Measurements from ENCODE around the gene HHIPL1. TPM values are rescaled to one million over a fixed set of nuclear protein-coding genes. Genes with fewer than 3 reads are reported as not detected.

The HHIPL1 gene
- total and polyA plus RNA-seq, 2 donors (not counting 3 experiments of a cell fraction or from before 2014, with no cell fraction given): 1.3 to 2.1 TPM

DNA sequence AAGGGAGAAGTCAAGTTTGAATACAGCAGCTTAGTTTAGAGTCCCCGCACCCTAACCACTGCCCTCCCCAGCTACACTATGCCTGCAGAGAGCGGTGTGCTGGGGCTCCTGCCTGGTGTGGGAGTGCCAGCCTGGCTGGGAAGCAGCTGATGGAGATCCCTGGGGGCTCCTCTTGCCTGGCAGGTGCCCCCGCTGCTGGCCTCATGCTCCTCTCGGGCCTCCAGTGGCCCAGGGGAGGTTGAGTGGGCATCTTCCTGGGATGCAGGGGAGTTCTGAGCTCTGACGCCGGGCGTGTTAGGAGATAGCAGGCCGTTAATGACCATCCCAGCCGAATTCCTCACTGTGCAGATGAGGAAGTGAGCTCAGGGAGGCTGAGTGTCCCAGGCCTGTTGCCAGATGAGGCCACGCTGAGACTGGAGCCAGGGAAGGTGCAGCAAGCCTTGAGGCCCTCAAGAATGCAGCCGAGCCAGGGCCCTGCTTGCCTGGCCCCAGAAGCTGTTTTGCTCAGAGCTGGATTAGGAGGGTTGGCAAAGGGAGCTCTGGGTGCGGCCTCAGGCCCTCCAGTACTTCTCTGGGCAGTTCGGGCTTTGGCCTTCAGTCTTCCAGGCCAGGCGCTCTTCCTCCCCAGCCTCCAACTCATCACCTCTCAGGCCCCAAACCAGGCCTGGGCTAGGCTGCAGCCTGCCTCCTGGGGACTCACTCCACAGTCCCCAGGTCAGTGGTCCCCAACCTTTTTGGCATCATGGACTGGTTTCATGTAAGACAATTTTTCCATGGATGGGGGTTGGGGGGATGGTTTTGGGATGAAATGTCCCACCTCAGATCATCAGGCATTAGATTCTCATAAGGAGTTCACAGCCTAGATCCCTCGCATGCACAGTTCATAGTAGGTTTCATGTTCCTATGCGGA is 32.6 kb downstream of the HHIPL1 start:
- no peak overlapping the region for H3K9ac ChIP-seq (replicated peaks; ENCODE audit: extremely low read depth, insufficient read depth, low read length)
- H3K9me1 ChIP-seq (replicated peaks; ENCODE audit: control insufficient read depth, extremely low read depth, insufficient read depth, low read length): no peaks in the 10 kb centered on the region
- no peaks in the 10 kb centered on the region for H3K9me3 ChIP-seq (replicated peaks; ENCODE audit: control insufficient read depth, insufficient read depth, low read length)
- no peak overlapping the region for H3K27ac ChIP-seq (ENCODE audit: insufficient read depth, low read depth, low read length)
- intact Hi-C loops (cut with micrococcal nuclease): no loop called here
- ChIA-PET CTCF (interaction anchor here (1.0 to 1.7 kb wide), 3 partner anchors 9 to 222 kb away, joined by 3 to 7 read pairs (median 3); no protein-coding TSS in a partner anchor), POLR2A (no interaction called here)
- peaks cover 10 to 15% of the 10 kb centered on the region in 2 experiments for H3K27me3 ChIP-seq (ENCODE audit: control insufficient read depth in 2 of 2, insufficient read depth in 2 of 2, low read length in 2 of 2)
- no peak overlapping the region for H3K4me3 ChIP-seq (replicated peaks in 1 of 3; ENCODE audit: insufficient read depth in 1 of 3, low read depth in 1 of 3, low read length in 3 of 3)
- dilution Hi-C loops (cut with MboI; ENCODE audit: extremely low pct_ligation_motif_present, low sequenced_read_pairs): no loop called here
- H3K4me2 ChIP-seq (ENCODE audit: insufficient read depth, low read length): no peak overlapping the region
- no peaks in the 10 kb centered on the region for H4K20me1 ChIP-seq (replicated peaks; ENCODE audit: control insufficient read depth, extremely low read depth, insufficient read depth, low read length)
- FAIRE-seq (no peak), DNase-seq (ENCODE audit: low read depth, low spot score) (no peak)
- H2AFZ ChIP-seq (ENCODE audit: low read depth, low read length): no peak overlapping the region
- BruUV-seq (replicated peaks): no TSS peak
- TF ChIP-seq, protein P1, sequence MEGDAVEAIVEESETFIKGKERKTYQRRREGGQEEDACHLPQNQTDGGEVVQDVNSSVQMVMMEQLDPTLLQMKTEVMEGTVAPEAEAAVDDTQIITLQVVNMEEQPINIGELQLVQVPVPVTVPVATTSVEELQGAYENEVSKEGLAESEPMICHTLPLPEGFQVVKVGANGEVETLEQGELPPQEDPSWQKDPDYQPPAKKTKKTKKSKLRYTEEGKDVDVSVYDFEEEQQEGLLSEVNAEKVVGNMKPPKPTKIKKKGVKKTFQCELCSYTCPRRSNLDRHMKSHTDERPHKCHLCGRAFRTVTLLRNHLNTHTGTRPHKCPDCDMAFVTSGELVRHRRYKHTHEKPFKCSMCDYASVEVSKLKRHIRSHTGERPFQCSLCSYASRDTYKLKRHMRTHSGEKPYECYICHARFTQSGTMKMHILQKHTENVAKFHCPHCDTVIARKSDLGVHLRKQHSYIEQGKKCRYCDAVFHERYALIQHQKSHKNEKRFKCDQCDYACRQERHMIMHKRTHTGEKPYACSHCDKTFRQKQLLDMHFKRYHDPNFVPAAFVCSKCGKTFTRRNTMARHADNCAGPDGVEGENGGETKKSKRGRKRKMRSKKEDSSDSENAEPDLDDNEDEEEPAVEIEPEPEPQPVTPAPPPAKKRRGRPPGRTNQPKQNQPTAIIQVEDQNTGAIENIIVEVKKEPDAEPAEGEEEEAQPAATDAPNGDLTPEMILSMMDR (IDR thresholded peaks at IDR 0.05; ENCODE audit: extremely low read depth in 1 of 2, insufficient read depth in 1 of 2, low read depth in 1 of 2, low read length in 2 of 2): no peak
- TF ChIP-seq MYC (IDR thresholded peaks at IDR 0.05; ENCODE audit: low read depth, low read length) (no peak), GATA2 (IDR thresholded peaks at IDR 0.05; ENCODE audit: insufficient read depth, insufficient read length, low read depth, low read length) (no peak), POLR2AphosphoS5 (IDR thresholded peaks at IDR 0.05; ENCODE audit: insufficient read depth, low read depth, low read length) (no peak), POLR2A (IDR thresholded peaks at IDR 0.05; ENCODE audit: low read depth, low read length) (no peak), JUN (IDR thresholded peaks at IDR 0.05; ENCODE audit: borderline replicate concordance, insufficient read depth, insufficient read length, low read depth) (no peak), EZH2 (IDR thresholded peaks at IDR 0.05; ENCODE audit: borderline replicate concordance, low read depth, low read length, severe bottlenecking) (no peak), FOS (IDR thresholded peaks at IDR 0.05; ENCODE audit: borderline replicate concordance, insufficient read depth, low read length) (no peak)
- TF ChIP-seq, protein P2, sequence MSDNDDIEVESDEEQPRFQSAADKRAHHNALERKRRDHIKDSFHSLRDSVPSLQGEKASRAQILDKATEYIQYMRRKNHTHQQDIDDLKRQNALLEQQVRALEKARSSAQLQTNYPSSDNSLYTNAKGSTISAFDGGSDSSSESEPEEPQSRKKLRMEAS (IDR thresholded peaks at IDR 0.05; ENCODE audit: insufficient read depth, insufficient read length): no peak
- no peaks in the 10 kb centered on the region for H3K4me1 ChIP-seq (ENCODE audit: control insufficient read depth, extremely low read depth, insufficient read depth, low read length)
- H3K79me2 ChIP-seq (ENCODE audit: control insufficient read depth, insufficient read depth, low read length): no peaks in the 10 kb centered on the region
- H3K36me3 ChIP-seq (ENCODE audit: control insufficient read depth in 2 of 2, extremely low read depth in 1 of 2, insufficient read depth in 2 of 2, low read length in 2 of 2): no peaks in the 10 kb centered on the region

Measured in endothelial cell of umbilical vein (primary cell).